PC-9 (cell line): ENCODE data around the gene CALHM2.

ENCODE experiments used
- EZH2 ChIP-seq: fragments of 200-600 bp; sonication (generic); IDR thresholded peaks from 2 replicates; pipeline ENCODE4 v1.8.0; 2017; ENCODE audit warnings: antibody characterized with exemption, low read depth
- TF ChIP-seq, protein P1 (sequence below): fragments of 200-600 bp; sonication (generic); conservative IDR thresholded peaks from 2 replicates; pipeline ENCODE4 v1.6.1; 2017; ENCODE audit warnings: mixed run types, antibody characterized with exemption, mild to moderate bottlenecking, moderate library complexity

GRCh38 chr10:103449208-103450144 lies 2.7 kb downstream of the CALHM2 start:
- no peak for TF ChIP-seq EZH2
- TF ChIP-seq, protein P1, sequence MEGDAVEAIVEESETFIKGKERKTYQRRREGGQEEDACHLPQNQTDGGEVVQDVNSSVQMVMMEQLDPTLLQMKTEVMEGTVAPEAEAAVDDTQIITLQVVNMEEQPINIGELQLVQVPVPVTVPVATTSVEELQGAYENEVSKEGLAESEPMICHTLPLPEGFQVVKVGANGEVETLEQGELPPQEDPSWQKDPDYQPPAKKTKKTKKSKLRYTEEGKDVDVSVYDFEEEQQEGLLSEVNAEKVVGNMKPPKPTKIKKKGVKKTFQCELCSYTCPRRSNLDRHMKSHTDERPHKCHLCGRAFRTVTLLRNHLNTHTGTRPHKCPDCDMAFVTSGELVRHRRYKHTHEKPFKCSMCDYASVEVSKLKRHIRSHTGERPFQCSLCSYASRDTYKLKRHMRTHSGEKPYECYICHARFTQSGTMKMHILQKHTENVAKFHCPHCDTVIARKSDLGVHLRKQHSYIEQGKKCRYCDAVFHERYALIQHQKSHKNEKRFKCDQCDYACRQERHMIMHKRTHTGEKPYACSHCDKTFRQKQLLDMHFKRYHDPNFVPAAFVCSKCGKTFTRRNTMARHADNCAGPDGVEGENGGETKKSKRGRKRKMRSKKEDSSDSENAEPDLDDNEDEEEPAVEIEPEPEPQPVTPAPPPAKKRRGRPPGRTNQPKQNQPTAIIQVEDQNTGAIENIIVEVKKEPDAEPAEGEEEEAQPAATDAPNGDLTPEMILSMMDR, result no peak
